Naive thymus-derived CD8-positive, alpha-beta T cell (primary cell): ENCODE data around the gene GUCY2F. TPM values are rescaled to one million over a fixed set of nuclear protein-coding genes. Genes with fewer than 3 reads are reported as not detected.

Source experiments
- ATAC-seq, 2 donors: fragments of 150-1000 bp; cut with Tn5 transposase in 1 of 2; sonication (Bioruptor Pico), chemical (Tn5 transposase) in 1 of 2; 1 replicate in 1 of 2; 2 replicates in 1 of 2; pipeline ENCODE4 v1.10.0; 2021; ENCODE audit warnings: mild to moderate bottlenecking in 2 of 2, moderate library complexity in 2 of 2
- POLR2A ChIA-PET: fragments of 350-600 bp; sonication (Branson Sonifier 250); formaldehyde crosslinking; loops from one replicate; lab custom pipeline; 2021; ENCODE audit warnings: antibody characterized with exemption; lab: Charles Lee
- DNase-seq, 10 donors: peaks; one replicate each; pipeline versions ENCODE4 v3.0.0 to v3.0.0-alpha.2; 2020 to 2022
- H3K27ac Mint-ChIP-seq, 10 donors: one replicate each; pipeline ENCODE4 v1.8.0; 2020 to 2022; ENCODE audit warnings: mild to moderate bottlenecking in 10 of 10, mixed read lengths in 10 of 10, moderate library complexity in 4 of 10, inconsistent platforms in 1 of 10
- H3K27me3 Mint-ChIP-seq, 5 donors: one replicate each; pipeline ENCODE4 v1.8.0; 2021 to 2022; ENCODE audit warnings: mixed read lengths in 5 of 5
- H3K36me3 Mint-ChIP-seq, 3 donors: one replicate each; pipeline ENCODE4 v1.8.0; 2020 to 2022; ENCODE audit warnings: mixed read lengths in 3 of 3, mild to moderate bottlenecking in 2 of 3, inconsistent platforms in 1 of 3
- H3K4me1 Mint-ChIP-seq, 4 donors: one replicate each; pipeline ENCODE4 v1.8.0; 2021 to 2022; ENCODE audit warnings: mixed read lengths in 4 of 4
- H3K4me3 Mint-ChIP-seq, 10 donors: one replicate each; pipeline ENCODE4 v1.8.0; 2020 to 2022; ENCODE audit warnings: mild to moderate bottlenecking in 10 of 10, mixed read lengths in 10 of 10, moderate library complexity in 6 of 10, inconsistent platforms in 1 of 10
- H3K9me3 Mint-ChIP-seq, 9 donors: one replicate each; pipeline ENCODE4 v1.8.0; 2020 to 2022; ENCODE audit warnings: mixed read lengths in 9 of 9, mild to moderate bottlenecking in 3 of 9, inconsistent platforms in 1 of 9, moderate library complexity in 1 of 9
- polyA plus RNA-seq, 3 donors: library from polyadenylated mRNA; unstranded; fragments of 300-500 nt; fragmentation: Illumina TruSeq; gene quantifications; one replicate each; pipeline ENCODE4 v1.2.3, GENCODE V29; 2021
- total RNA-seq, 8 experiments: library from RNA in 2 of 8; stranded (reverse) in 2 of 8; gene quantifications; one replicate each; pipeline ENCODE4 v1.2.3 and lab custom pipeline; 2021 to 2026

The GUCY2F gene
- total RNA-seq: not detected
- not detected for polyA plus RNA-seq
- total RNA-seq (lab: John Stamatoyannopoulos, UW): 0 reads per million in 6 experiments

GRCh38 chrX:109481986-109482385 is at the start of gene GUCY2F:
GUCY2F (minus strand) TSS chrX:109482086; CDS start chrX:109475936, 6,150 bp downstream.
- no peak within 1 kb of the TSS for H3K27ac Mint-ChIP-seq
- no peak within 1 kb of the TSS for H3K4me3 Mint-ChIP-seq
- H3K9me3 Mint-ChIP-seq: no peaks in the 10 kb centered on the region

GRCh38 chrX:109519001-109519400 is 37.1 kb upstream of the GUCY2F start:
- DNase-seq (no peak), ATAC-seq (no peak)
- H3K36me3 Mint-ChIP-seq: peaks cover 0 to 2% (median 0%) of the 10 kb centered on the region in 3 donors
- POLR2A ChIA-PET: no interaction called here
- H3K4me3 Mint-ChIP-seq: no peak overlapping the region
- H3K27ac Mint-ChIP-seq: no peak overlapping the region
- H3K27me3 Mint-ChIP-seq: peaks cover 4 to 21% (median 12%) of the 10 kb centered on the region in 5 donors
- no peaks in the 10 kb centered on the region for H3K4me1 Mint-ChIP-seq
- peaks cover 0 to 4% (median 0%) of the 10 kb centered on the region in 9 donors for H3K9me3 Mint-ChIP-seq

More at GRCh38 chrX:109481986-109482385, at the start of gene GUCY2F:
- Mint-ChIP-seq H3K27me3 (peaks cover 0 to 9% (median 4%) of the 10 kb centered on the region in 5 donors), H3K36me3 (no peaks in the 10 kb centered on the region), H3K4me1 (peaks cover 0 to 2% (median 0%) of the 10 kb centered on the region in 4 donors)
- DNase-seq: no peak
- POLR2A ChIA-PET: no interaction called here
- no peak for ATAC-seq

- ATAC-seq (no peak), DNase-seq (no peak)
- peaks cover 13 to 43% (median 23%) of the 10 kb centered on the region in 5 donors for H3K27me3 Mint-ChIP-seq
- no peaks in the 10 kb centered on the region for H3K36me3 Mint-ChIP-seq
- POLR2A ChIA-PET: no interaction called here
- H3K27ac Mint-ChIP-seq: no peak overlapping the region
- H3K4me1 Mint-ChIP-seq: no peaks in the 10 kb centered on the region
- no peak overlapping the region for H3K4me3 Mint-ChIP-seq
- H3K9me3 Mint-ChIP-seq: no peaks in the 10 kb centered on the region
Observed at GRCh38 chrX:109511113-109511512, 29.2 kb upstream of the GUCY2F start.

- no peaks in the 10 kb centered on the region for H3K36me3 Mint-ChIP-seq
- no peaks in the 10 kb centered on the region for H3K4me1 Mint-ChIP-seq
- POLR2A ChIA-PET: no interaction called here
- peaks cover 9 to 43% (median 18%) of the 10 kb centered on the region in 5 donors for H3K27me3 Mint-ChIP-seq
- no peak overlapping the region for H3K4me3 Mint-ChIP-seq
- DNase-seq: no peak
- H3K9me3 Mint-ChIP-seq: no peaks in the 10 kb centered on the region
- ATAC-seq: no peak
- H3K27ac Mint-ChIP-seq: no peak overlapping the region
Observed at GRCh38 chrX:109508915-109509314, 27.0 kb upstream of the GUCY2F start.

- Mint-ChIP-seq H3K36me3 (no peaks in the 10 kb centered on the region), H3K27ac (no peak overlapping the region), H3K4me1 (no peaks in the 10 kb centered on the region), H3K27me3 (peaks cover under 1 to 7% (median 3%) of the 10 kb centered on the region in 5 donors), H3K9me3 (no peaks in the 10 kb centered on the region), H3K4me3 (no peak overlapping the region)
- no peak for DNase-seq
- ATAC-seq: no peak
- POLR2A ChIA-PET: no interaction called here
Observed at GRCh38 chrX:109501176-109501575, 19.3 kb upstream of the GUCY2F start.

- no peak for DNase-seq
- H3K4me3 Mint-ChIP-seq: no peak overlapping the region
- no peak overlapping the region for H3K27ac Mint-ChIP-seq
- no peaks in the 10 kb centered on the region for H3K36me3 Mint-ChIP-seq
- ATAC-seq: no peak
- H3K9me3 Mint-ChIP-seq: no peaks in the 10 kb centered on the region
- H3K27me3 Mint-ChIP-seq: peaks cover 2 to 12% (median 3%) of the 10 kb centered on the region in 5 donors
- POLR2A ChIA-PET: no interaction called here
- no peaks in the 10 kb centered on the region for H3K4me1 Mint-ChIP-seq
Observed at GRCh38 chrX:109498434-109498833, 16.5 kb upstream of the GUCY2F start.

- H3K4me3 Mint-ChIP-seq: no peak overlapping the region
- no peak overlapping the region for H3K27ac Mint-ChIP-seq
- H3K36me3 Mint-ChIP-seq: no peaks in the 10 kb centered on the region
- H3K4me1 Mint-ChIP-seq: peaks cover 0 to 7% (median 0%) of the 10 kb centered on the region in 4 donors
- DNase-seq: no peak
- ATAC-seq: no peak
- no peaks in the 10 kb centered on the region for H3K9me3 Mint-ChIP-seq
- POLR2A ChIA-PET: no interaction called here
- H3K27me3 Mint-ChIP-seq: peaks cover 0 to 11% (median 2%) of the 10 kb centered on the region in 5 donors
Observed at GRCh38 chrX:109489174-109489573, 7.3 kb upstream of the GUCY2F start.

GRCh38 chrX:109487640-109488039 is 5.8 kb upstream of the GUCY2F start:
- DNase-seq: no peak
- POLR2A ChIA-PET: no interaction called here
- Mint-ChIP-seq H3K36me3 (no peaks in the 10 kb centered on the region), H3K9me3 (no peaks in the 10 kb centered on the region), H3K27me3 (peaks cover 0 to 5% (median 2%) of the 10 kb centered on the region in 5 donors), H3K4me3 (no peak overlapping the region), H3K27ac (no peak overlapping the region), H3K4me1 (peaks cover 0 to 7% (median 0%) of the 10 kb centered on the region in 4 donors)
- ATAC-seq: no peak

- Mint-ChIP-seq H3K36me3 (no peaks in the 10 kb centered on the region), H3K4me3 (no peak overlapping the region), H3K27me3 (peaks cover 0 to 9% (median 4%) of the 10 kb centered on the region in 5 donors), H3K9me3 (no peaks in the 10 kb centered on the region), H3K4me1 (peaks cover 0 to 7% (median 0%) of the 10 kb centered on the region in 4 donors), H3K27ac (peak overlapping the region in 1 of 10 donors; percentile 44)
- ATAC-seq: peak; percentile 45 to 50
- peak; percentile 6 to 76 (median 48) for DNase-seq
- POLR2A ChIA-PET: no interaction called here
Observed at GRCh38 chrX:109485470-109486340, 3.8 kb upstream of the GUCY2F start.

- POLR2A ChIA-PET: no interaction called here
- H3K9me3 Mint-ChIP-seq: no peaks in the 10 kb centered on the region
- no peak overlapping the region for H3K27ac Mint-ChIP-seq
- no peak overlapping the region for H3K4me3 Mint-ChIP-seq
- H3K4me1 Mint-ChIP-seq: peaks cover 0 to 7% (median 0%) of the 10 kb centered on the region in 4 donors
- H3K36me3 Mint-ChIP-seq: no peaks in the 10 kb centered on the region
- ATAC-seq: no peak
- no peak for DNase-seq
- H3K27me3 Mint-ChIP-seq: peaks cover 0 to 9% (median 4%) of the 10 kb centered on the region in 5 donors
Observed at GRCh38 chrX:109484886-109485285, 3.0 kb upstream of the GUCY2F start.

- DNase-seq (peak in 1 of 10 donors; percentile 0), ATAC-seq (no peak)
- Mint-ChIP-seq H3K36me3 (no peaks in the 10 kb centered on the region), H3K27ac (no peak overlapping the region), H3K9me3 (no peaks in the 10 kb centered on the region), H3K4me3 (no peak overlapping the region), H3K4me1 (peaks cover 0 to 9% (median 3%) of the 10 kb centered on the region in 4 donors), H3K27me3 (peaks cover 0 to 8% (median 2%) of the 10 kb centered on the region in 5 donors)
- POLR2A ChIA-PET: no interaction called here
Observed at GRCh38 chrX:109475174-109475891, 6.6 kb downstream of the GUCY2F start.

- Mint-ChIP-seq H3K9me3 (no peaks in the 10 kb centered on the region), H3K36me3 (no peaks in the 10 kb centered on the region), H3K4me1 (peaks cover 0 to 9% (median 3%) of the 10 kb centered on the region in 4 donors), H3K27me3 (peaks cover 0 to 11% (median 2%) of the 10 kb centered on the region in 5 donors), H3K4me3 (no peak overlapping the region), H3K27ac (no peak overlapping the region)
- DNase-seq: no peak
- POLR2A ChIA-PET: no interaction called here
- ATAC-seq: no peak
Observed at GRCh38 chrX:109472939-109473735, 8.7 kb downstream of the GUCY2F start.
